ENCODE measurements around the gene NPHP4.

The NPHP4 gene

GRCh38 chr1:5970610-5971273 is 21.5 kb downstream of the NPHP4 start:
- DNase-seq: no peak

GRCh38 chr1:5969168-5969567 is 23.1 kb downstream of the NPHP4 start:
- DNase-seq: no peak

- DNase-seq: no peak
These were observed 24.0 kb downstream of the NPHP4 start for GRCh38 chr1:5968161-5968736.

GRCh38 chr1:5967351-5968160 is 24.7 kb downstream of the NPHP4 start:
- no peak for DNase-seq

GRCh38 chr1:5966543-5967205 is 25.6 kb downstream of the NPHP4 start:
- no peak for DNase-seq

- no peak for DNase-seq
These were observed 26.6 kb downstream of the NPHP4 start for GRCh38 chr1:5965586-5966131.

- no peak for DNase-seq
These were observed 29.7 kb downstream of the NPHP4 start for GRCh38 chr1:5962265-5963105.

- DNase-seq: no peak
These were observed 30.6 kb downstream of the NPHP4 start for GRCh38 chr1:5961601-5962000.

GRCh38 chr1:5960336-5960735 is 31.9 kb downstream of the NPHP4 start:
- DNase-seq: no peak

GRCh38 chr1:5959667-5960230 is 32.5 kb downstream of the NPHP4 start:
- DNase-seq: no peak

- no peak for DNase-seq
These were observed 33.1 kb downstream of the NPHP4 start for GRCh38 chr1:5959087-5959486.

- no peak for DNase-seq
These were observed 36.0 kb downstream of the NPHP4 start for GRCh38 chr1:5956022-5956830.

- DNase-seq: no peak
These were observed 36.7 kb downstream of the NPHP4 start for GRCh38 chr1:5955479-5955977.

GRCh38 chr1:5954964-5955363 is 37.3 kb downstream of the NPHP4 start:
- DNase-seq: no peak

- no peak for DNase-seq
These were observed 38.8 kb downstream of the NPHP4 start for GRCh38 chr1:5953386-5953785.

- no peak for DNase-seq
These were observed 40.3 kb downstream of the NPHP4 start for GRCh38 chr1:5951846-5952410.

- no peak for DNase-seq
These were observed 41.0 kb downstream of the NPHP4 start for GRCh38 chr1:5950994-5951785.

- DNase-seq: no peak
These were observed 41.9 kb downstream of the NPHP4 start for GRCh38 chr1:5950201-5950895.

GRCh38 chr1:5949761-5950100 is 42.5 kb downstream of the NPHP4 start:
- DNase-seq: no peak
